ENCODE data around the gene CTNNAL1.

GRCh38 chr9:108994695-108995094 is 18.6 kb downstream of the CTNNAL1 start:
- TF ChIP-seq EZH2 (IDR thresholded peaks at IDR 0.05; ENCODE audit: borderline replicate concordance, low read length): no peak
- TF ChIP-seq, protein P1, sequence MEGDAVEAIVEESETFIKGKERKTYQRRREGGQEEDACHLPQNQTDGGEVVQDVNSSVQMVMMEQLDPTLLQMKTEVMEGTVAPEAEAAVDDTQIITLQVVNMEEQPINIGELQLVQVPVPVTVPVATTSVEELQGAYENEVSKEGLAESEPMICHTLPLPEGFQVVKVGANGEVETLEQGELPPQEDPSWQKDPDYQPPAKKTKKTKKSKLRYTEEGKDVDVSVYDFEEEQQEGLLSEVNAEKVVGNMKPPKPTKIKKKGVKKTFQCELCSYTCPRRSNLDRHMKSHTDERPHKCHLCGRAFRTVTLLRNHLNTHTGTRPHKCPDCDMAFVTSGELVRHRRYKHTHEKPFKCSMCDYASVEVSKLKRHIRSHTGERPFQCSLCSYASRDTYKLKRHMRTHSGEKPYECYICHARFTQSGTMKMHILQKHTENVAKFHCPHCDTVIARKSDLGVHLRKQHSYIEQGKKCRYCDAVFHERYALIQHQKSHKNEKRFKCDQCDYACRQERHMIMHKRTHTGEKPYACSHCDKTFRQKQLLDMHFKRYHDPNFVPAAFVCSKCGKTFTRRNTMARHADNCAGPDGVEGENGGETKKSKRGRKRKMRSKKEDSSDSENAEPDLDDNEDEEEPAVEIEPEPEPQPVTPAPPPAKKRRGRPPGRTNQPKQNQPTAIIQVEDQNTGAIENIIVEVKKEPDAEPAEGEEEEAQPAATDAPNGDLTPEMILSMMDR (conservative IDR thresholded peaks at IDR 0.05 in 1 of 2, IDR thresholded peaks at IDR 0.05 in 1 of 2; ENCODE audit: extremely low read depth in 1 of 2, insufficient read depth in 1 of 2, low read depth in 1 of 2, low read length in 2 of 2): no peak
